HG02981 (cell line): ENCODE results near the gene ABTB2.
"Not testable (repeated sequence)": the region's sequence is repeated elsewhere in the genome, so short reads cannot be mapped to it uniquely, and the experiment has no call there.

Source experiments
- ATAC-seq: cut with Tn5 transposase; IDR thresholded peaks from one replicate; pipeline ENCODE4 v1.9.1; 2021; ENCODE audit warnings: mild to moderate bottlenecking, moderate library complexity; ENCODE audit not compliant: unreplicated experiment

The ABTB2 gene

GRCh38 chr11:34218756-34219155 is 139.1 kb downstream of the ABTB2 start:
- ATAC-seq: not testable (repeated sequence)

DNA sequence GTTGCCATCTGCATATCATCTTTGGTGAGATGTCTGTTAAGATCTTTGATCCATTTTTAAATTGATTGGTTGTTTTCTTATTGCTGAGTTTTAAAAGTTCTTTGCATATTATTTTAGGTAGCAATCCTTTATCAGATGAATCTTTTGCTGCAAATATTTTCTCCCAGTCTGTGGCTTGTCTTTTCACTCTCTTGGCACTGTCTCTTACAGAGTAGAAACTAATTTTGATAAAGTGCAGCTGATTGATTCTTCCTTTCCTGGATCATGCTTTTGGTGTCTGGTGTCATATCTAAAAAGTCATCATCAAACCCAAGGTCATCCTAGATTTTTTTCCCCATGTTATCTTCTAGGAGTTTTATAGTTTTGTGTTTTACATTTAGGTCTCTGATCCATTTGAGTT is 139.7 kb downstream of the ABTB2 start:
- no peak for ATAC-seq

GRCh38 chr11:34216706-34217105 is 141.1 kb downstream of the ABTB2 start:
- no peak for ATAC-seq

- no peak for ATAC-seq
These were observed 141.9 kb downstream of the ABTB2 start for GRCh38 chr11:34215806-34216453.

GRCh38 chr11:34214961-34215805 is 142.6 kb downstream of the ABTB2 start:
- ATAC-seq: peak; percentile 55

DNA sequence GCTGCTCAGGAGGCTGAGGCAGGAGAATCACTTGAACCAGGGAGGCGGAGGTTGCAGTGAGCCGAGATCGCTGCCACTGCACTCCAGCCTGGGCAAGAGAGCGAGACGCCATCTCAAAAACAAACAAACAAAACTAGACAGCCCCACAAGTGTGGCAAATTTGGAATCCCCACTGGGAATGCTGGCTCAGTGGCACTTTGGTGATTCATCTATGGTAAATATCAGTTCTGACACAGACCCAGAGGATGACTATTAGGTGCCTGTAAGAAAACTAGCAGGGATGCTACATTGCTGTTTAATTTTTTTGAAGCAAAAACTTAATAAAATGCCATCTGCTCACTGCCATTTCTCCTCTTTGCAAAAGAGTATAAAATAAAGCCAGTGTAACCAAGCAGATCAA is 144.4 kb downstream of the ABTB2 start:
- no peak for ATAC-seq

DNA sequence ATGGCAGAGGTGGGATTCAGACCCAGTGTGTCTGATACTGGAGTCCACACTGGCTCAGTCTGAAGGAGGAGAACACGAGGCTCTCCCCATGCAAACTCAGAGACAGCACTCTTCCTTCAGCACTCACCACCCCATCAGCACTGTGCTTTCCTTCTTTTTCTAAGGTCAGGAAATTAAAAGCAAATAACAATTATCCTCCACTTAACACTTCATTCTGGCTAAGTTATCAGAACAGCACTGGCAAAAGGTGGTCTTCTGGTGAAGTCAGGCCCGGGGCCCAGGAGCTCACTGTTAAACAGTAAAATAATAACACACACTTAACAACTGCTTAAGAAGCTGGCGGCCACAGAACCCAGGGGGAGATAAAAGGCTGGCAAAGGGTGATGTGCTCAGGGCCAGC is 145.2 kb downstream of the ABTB2 start:
- ATAC-seq: no peak

DNA sequence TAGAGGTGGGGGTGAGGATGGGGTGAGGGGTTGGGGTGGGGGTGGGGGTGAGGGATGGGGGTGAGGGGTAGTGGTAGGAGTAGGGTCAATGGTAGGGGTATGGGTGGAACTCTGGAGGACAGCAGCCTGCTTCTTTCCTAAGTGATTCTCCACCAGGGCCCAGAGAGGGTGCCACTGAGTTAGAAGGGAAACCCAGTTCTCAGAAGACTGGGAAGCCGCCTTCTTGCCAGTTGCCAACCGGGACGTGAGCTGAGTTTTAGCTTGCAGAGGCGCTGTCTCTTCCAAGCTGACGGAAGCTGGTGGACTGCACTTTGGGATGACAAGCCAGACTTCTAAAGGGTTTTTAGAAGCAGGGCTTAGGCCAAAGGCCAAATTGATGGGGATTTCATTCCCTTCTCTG is 148.0 kb downstream of the ABTB2 start:
- ATAC-seq: no peak

DNA sequence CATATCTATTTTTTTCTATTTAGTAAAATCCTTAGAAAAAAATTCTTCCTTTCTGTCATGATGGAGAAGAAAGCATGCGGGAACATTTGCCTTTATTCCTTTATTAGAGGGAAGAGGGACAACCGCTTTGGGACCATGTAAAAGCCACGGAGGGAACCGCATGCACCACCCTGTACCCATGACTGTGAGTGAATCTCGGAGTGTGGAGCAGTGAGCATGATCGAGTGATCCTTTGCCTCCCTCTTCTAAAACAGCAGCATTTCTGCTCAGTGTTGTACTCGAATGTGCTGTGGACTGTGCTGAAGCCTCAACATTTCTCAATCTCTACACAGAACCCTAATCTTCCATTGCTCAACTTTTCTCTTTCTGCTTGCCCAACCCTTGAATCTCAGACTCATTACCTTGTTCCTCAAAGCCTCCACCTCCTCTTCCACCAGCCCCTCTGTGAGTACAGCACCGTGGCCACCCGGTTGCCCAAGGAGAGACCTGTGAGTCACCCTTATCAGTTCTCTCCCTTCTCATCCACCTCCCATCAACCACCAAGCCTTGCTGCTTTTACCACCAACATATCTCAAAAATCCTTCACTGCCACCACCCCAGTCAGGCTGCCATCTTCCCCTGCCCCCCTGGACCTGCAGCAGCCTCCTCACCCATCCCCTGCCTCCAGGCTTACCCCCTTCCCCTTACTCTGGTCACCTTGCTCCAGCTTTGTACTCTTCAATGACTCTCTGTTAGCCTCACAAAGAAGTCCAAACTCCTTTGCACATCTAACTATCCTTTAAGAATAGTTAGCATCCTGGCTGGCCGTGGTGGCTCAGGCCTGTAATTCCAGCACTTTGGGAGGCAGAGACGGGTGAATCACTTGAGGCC is 149.3 kb downstream of the ABTB2 start:
- no peak for ATAC-seq

- ATAC-seq: no peak
These were observed 150.2 kb downstream of the ABTB2 start for GRCh38 chr11:34207487-34208180.

- no peak for ATAC-seq
These were observed 151.2 kb downstream of the ABTB2 start for GRCh38 chr11:34206407-34207300.

DNA sequence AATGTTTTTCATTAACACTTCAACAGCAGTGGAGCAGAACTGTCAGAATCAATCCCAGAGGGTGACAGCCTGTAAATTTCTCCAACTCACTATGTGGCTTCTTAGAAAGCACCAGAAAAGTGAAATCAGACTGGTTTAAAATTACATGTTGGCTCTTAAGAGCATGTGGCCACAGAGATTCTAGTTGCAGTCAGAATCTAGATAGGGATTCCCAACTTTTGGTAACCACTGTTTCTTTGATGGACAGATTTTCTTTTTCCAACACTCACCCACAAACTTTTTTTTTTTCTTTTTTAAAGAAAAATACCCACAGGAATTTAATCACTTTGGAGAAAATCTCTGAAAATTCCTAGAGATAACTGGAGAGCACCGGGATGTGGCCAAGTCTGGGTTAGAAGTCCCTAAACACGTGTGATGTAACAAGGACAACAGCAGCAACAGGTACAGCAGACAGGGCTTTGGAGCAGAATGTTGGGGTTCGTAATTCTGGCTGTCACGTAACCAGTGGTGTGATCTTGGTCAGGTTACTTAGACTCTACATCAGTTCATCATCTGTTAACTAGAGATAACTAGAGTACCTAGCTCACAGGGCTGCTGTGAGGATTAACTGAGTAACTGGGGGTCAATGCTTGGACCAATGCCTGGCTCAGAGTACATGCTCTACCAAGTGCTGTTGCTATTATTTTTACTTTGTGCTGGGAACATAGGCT is 152.3 kb downstream of the ABTB2 start:
- ATAC-seq: no peak

DNA sequence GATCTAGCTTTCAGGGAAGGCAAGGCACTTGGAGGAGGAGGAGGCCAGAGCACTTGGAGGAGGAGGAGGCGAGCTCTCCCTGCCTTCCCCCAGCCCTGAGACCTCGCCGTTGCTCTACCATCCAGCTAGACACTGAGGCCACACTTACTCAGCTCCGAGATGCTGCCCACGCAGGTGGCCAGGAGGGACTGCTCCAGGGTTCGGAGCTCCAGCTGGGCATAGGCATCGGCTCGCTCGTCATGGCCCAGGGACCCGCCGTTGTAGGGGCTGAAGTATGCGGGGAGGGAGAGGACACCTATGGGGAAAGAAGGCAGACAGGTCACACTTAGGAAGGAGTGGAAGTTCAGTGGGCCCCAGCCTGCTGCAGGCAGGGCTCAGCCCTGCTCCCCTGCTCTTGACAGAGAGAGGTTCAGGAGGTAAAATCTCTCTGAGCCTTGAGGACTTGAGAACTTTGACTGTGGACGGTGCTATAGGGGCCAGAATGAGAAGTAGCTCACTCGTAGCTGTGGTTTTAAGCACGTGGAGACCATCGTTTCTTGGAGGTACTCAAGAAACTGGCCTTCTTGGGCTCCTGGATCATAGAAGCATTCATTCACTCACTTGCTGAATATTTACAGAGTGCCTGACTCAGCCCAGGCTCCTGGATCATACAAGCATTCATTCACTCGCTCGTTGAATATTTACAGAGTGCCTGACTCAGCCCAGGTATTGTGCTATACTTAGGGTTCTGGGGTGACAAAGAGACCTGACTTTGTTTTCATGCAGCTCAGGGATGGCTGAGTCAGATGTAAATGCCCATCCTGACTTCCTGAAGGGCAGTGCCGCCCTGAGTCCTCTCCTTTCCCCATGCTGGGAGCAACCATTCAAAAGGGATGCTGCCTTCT is 153.2 kb downstream of the ABTB2 start:
- no peak for ATAC-seq

DNA sequence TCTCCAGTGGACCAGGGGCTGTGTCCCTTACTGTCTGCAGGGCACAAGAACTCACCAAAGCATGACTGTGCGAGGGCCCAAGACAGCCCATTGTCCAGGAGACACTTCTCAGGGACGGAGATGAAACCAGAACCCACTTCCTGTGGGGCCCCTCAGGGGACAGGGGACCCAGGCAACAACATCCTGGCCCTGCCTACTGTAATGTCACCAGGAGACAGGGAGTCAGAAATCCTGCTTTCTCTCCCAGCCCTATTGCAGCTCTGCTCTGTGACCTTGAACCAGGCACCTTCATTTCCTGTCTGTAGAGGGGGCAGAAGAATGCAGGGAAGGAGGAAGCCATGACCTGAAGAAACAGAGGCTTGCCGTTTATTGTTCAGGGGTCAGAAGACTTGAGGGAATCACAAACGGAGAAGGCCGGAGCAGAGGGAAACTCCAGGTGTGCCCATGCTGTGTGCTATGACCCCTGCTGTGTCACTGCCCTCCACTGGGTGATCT is 154.4 kb downstream of the ABTB2 start:
- no peak for ATAC-seq

DNA sequence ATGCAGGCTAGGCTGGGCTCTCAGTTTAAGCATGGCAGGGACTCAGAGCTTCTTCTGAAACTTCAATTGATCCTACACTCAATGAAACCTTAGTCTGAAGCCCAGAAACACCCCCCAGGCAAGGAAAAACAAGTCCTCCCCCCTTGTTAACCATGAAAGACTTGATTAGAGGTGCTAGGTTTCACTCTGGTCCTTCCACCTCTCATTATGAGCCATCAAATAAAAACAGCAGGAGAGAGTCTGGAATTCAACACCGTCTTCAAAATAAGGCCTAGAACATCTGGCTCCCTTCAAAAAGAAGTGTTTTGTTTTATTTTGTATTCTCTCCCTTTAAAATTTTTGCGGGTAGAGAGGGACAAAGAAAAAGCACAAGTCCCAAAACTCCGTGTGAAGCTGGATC is 156.7 kb downstream of the ABTB2 start:
- ATAC-seq: no peak

GRCh38 chr11:34199525-34199924 is 158.3 kb downstream of the ABTB2 start:
- ATAC-seq: no peak

GRCh38 chr11:34198523-34198922 is 159.3 kb downstream of the ABTB2 start:
- no peak for ATAC-seq

GRCh38 chr11:34197256-34197655 is 160.6 kb downstream of the ABTB2 start:
- no peak for ATAC-seq
